ENCODE measurements around the gene ADCY1.

The ADCY1 gene

GRCh38 chr7:45695249-45695995, 121.3 kb downstream of the ADCY1 start:
- DNase-seq (ENCODE audit: low read depth): no peak

- no peak for DNase-seq (ENCODE audit: low read depth)
These were observed 122.3 kb downstream of the ADCY1 start for GRCh38 chr7:45696476-45696875.

GRCh38 chr7:45697576-45698136, 123.5 kb downstream of the ADCY1 start:
- DNase-seq (ENCODE audit: low read depth): no peak

GRCh38 chr7:45698303-45699014, 124.3 kb downstream of the ADCY1 start:
- DNase-seq (ENCODE audit: low read depth): no peak

GRCh38 chr7:45699015-45699309, 124.8 kb downstream of the ADCY1 start:
- DNase-seq (ENCODE audit: low read depth): no peak

- no peak for DNase-seq (ENCODE audit: low read depth)
These were observed 125.7 kb downstream of the ADCY1 start for GRCh38 chr7:45699726-45700390.

GRCh38 chr7:45700556-45700955, 126.4 kb downstream of the ADCY1 start:
- no peak for DNase-seq (ENCODE audit: low read depth)

GRCh38 chr7:45701701-45702510, 127.7 kb downstream of the ADCY1 start:
- DNase-seq (ENCODE audit: low read depth): no peak

- DNase-seq (ENCODE audit: low read depth): no peak
These were observed 128.6 kb downstream of the ADCY1 start for GRCh38 chr7:45702751-45703150.

GRCh38 chr7:45703373-45703821, 129.2 kb downstream of the ADCY1 start:
- no peak for DNase-seq (ENCODE audit: low read depth)

GRCh38 chr7:45703911-45704682, 129.9 kb downstream of the ADCY1 start:
- DNase-seq (ENCODE audit: low read depth): no peak

- no peak for DNase-seq (ENCODE audit: low read depth)
These were observed 130.5 kb downstream of the ADCY1 start for GRCh38 chr7:45704683-45705016.

- DNase-seq (ENCODE audit: low read depth): no peak
These were observed 134.1 kb downstream of the ADCY1 start for GRCh38 chr7:45708046-45708950.

GRCh38 chr7:45709168-45710042, 135.2 kb downstream of the ADCY1 start:
- peak; percentile 10 for DNase-seq (ENCODE audit: low read depth)

- DNase-seq (ENCODE audit: low read depth): no peak
These were observed 136.3 kb downstream of the ADCY1 start for GRCh38 chr7:45710271-45711160.

GRCh38 chr7:45711161-45711490, 137.0 kb downstream of the ADCY1 start:
- DNase-seq (ENCODE audit: low read depth): no peak

GRCh38 chr7:45712057-45712689, 138.0 kb downstream of the ADCY1 start:
- no peak for DNase-seq (ENCODE audit: low read depth)
